ENCODE results near the gene GABRD. TPM values are rescaled to one million over a fixed set of nuclear protein-coding genes. Genes with fewer than 3 reads are reported as not detected.

The GABRD gene
- total and polyA plus RNA-seq, 12 donors, result 0.72 to 6.6 (median 3.0) TPM; not detected in 1

- intact Hi-C loops (cut with DNase I), result no loop called here
- peaks cover 5 to 16% of the 10 kb centered on the region in 2 donors for H3K4me1 ChIP-seq (replicated peaks in 1 of 2)
- TF ChIP-seq, protein P1, sequence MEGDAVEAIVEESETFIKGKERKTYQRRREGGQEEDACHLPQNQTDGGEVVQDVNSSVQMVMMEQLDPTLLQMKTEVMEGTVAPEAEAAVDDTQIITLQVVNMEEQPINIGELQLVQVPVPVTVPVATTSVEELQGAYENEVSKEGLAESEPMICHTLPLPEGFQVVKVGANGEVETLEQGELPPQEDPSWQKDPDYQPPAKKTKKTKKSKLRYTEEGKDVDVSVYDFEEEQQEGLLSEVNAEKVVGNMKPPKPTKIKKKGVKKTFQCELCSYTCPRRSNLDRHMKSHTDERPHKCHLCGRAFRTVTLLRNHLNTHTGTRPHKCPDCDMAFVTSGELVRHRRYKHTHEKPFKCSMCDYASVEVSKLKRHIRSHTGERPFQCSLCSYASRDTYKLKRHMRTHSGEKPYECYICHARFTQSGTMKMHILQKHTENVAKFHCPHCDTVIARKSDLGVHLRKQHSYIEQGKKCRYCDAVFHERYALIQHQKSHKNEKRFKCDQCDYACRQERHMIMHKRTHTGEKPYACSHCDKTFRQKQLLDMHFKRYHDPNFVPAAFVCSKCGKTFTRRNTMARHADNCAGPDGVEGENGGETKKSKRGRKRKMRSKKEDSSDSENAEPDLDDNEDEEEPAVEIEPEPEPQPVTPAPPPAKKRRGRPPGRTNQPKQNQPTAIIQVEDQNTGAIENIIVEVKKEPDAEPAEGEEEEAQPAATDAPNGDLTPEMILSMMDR (IDR thresholded peaks at IDR 0.05), result no peak
- no peak for TF ChIP-seq POLR2A (IDR thresholded peaks at IDR 0.05)
- WGBS, 4 donors, result 85 to 91% (median 90%) methylated on average over 9 to 25 of the region's 25 CpGs
- no peaks in the 10 kb centered on the region for H3K9me3 ChIP-seq (replicated peaks in 1 of 3)
- H3K27ac ChIP-seq, result no peak overlapping the region
- H3K4me3 ChIP-seq, result no peak overlapping the region
- no peaks in the 10 kb centered on the region for H3K36me3 ChIP-seq (replicated peaks in 1 of 2)
- DNase-seq, result peak in 1 of 7 donors; percentile 16
- H3K27me3 ChIP-seq, result peaks cover 32% of the 10 kb centered on the region
These were observed 2.4 kb downstream of the GABRD start for GRCh38 chr1:2021550-2021949.

GRCh38 chr1:2022063-2022770 is 3.1 kb downstream of the GABRD start:
- DNase-seq, result no peak
- no peak overlapping the region for H3K27ac ChIP-seq
- peaks cover 5 to 16% of the 10 kb centered on the region in 2 donors for H3K4me1 ChIP-seq (replicated peaks in 1 of 2)
- no peaks in the 10 kb centered on the region for H3K9me3 ChIP-seq (replicated peaks in 1 of 3)
- TF ChIP-seq, protein P1 (IDR thresholded peaks at IDR 0.05), result no peak
- no peak for TF ChIP-seq POLR2A (IDR thresholded peaks at IDR 0.05)
- H3K27me3 ChIP-seq, result peaks cover 32% of the 10 kb centered on the region
- WGBS, 4 donors, result 67 to 81% (median 74%) methylated on average over 10 to 21 of the region's 21 CpGs
- no peaks in the 10 kb centered on the region for H3K36me3 ChIP-seq (replicated peaks in 1 of 2)
- H3K4me3 ChIP-seq, result no peak overlapping the region
- intact Hi-C loops (cut with DNase I), result no loop called here

GRCh38 chr1:2023187-2023586 is 4.0 kb downstream of the GABRD start:
- peaks cover 32% of the 10 kb centered on the region for H3K27me3 ChIP-seq

DNA sequence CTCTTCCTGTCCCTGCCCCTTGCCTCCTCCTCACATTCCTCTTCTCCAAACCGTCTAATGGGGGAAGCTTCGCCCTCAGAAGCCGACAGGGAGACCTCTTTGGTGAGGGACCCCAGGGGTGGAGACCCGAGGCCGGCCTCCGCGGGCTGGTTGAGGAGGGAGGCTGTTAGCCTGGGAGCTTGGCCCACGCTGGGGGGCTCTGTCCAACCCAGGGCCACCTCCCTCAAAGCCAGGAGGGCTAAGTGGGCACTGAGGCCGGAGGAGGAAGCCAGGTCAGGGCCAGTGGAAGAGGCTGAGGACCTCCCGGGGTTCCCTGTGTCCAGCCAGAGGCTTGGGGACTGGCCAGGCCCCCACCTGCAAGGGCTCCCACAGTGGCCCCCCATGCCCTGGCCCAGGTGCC is 5.3 kb downstream of the GABRD start:
- 86 to 89% methylated on average over 10 of the region's 10 CpGs; no CpG with 5 or more reads in 2 of the 4 donors for WGBS, 4 donors
- Histone ChIP-seq H3K36me3 (replicated peaks in 1 of 2) (no peaks in the 10 kb centered on the region), H3K4me1 (replicated peaks in 1 of 2) (peaks cover 5 to 15% of the 10 kb centered on the region in 2 donors), H3K27ac (no peak overlapping the region), H3K4me3 (no peak overlapping the region), H3K27me3 (peaks cover 24% of the 10 kb centered on the region), H3K9me3 (replicated peaks in 1 of 3) (no peaks in the 10 kb centered on the region)
- intact Hi-C loops (cut with DNase I), result no loop called here
- no peak for DNase-seq
- TF ChIP-seq, protein P1 (IDR thresholded peaks at IDR 0.05), result no peak
- TF ChIP-seq POLR2A (IDR thresholded peaks at IDR 0.05), result no peak

More at GRCh38 chr1:2023187-2023586, 4.0 kb downstream of the GABRD start:
- Histone ChIP-seq H3K27ac (no peak overlapping the region), H3K36me3 (replicated peaks in 1 of 2) (no peaks in the 10 kb centered on the region), H3K4me3 (no peak overlapping the region), H3K9me3 (replicated peaks in 1 of 3) (no peaks in the 10 kb centered on the region), H3K4me1 (replicated peaks in 1 of 2) (peaks cover 5 to 16% of the 10 kb centered on the region in 2 donors)
- TF ChIP-seq, protein P1 (IDR thresholded peaks at IDR 0.05), result no peak
- no peak for TF ChIP-seq POLR2A (IDR thresholded peaks at IDR 0.05)
- DNase-seq, result no peak
- 80 to 100% (median 85%) methylated on average over 1 to 9 of the region's 9 CpGs for WGBS, 4 donors
- intact Hi-C loops (cut with DNase I), result no loop called here

Data from adrenal gland (tissue), 12 donors.